Inflammatory macrophage treated with lipopolysaccharide for 4 hours (primary cell): ENCODE results near the gene ATP5F1E.
A peak's percentile ranks its signal among the peaks of the same experiment; 100 is the strongest.
"Not testable (repeated sequence)": the region's sequence is repeated elsewhere in the genome, so short reads cannot be mapped to it uniquely, and the experiment has no call there.

Experiments used
- DNase-seq: peaks from one replicate; pipeline ENCODE4 v3.0.0-alpha.2; 2020

Gene ATP5F1E

GRCh38 chr20:59042796-59043631 lies 10.9 kb upstream of the ATP5F1E start:
- peak; percentile 97 for DNase-seq

- DNase-seq = peak; percentile 20
These were observed 10.1 kb upstream of the ATP5F1E start, which contains the start of gene PRELID3B for GRCh38 chr20:59042151-59042795. PRELID3B (minus strand) TSS chr20:59042786; CDS start chr20:59042730, 56 bp downstream.

GRCh38 chr20:59041487-59041886 lies 9.4 kb upstream of the ATP5F1E start:
- not testable (repeated sequence) for DNase-seq

- DNase-seq = no peak
These were observed 8.5 kb upstream of the ATP5F1E start for GRCh38 chr20:59040667-59041066.

GRCh38 chr20:59039233-59039632 lies 7.1 kb upstream of the ATP5F1E start:
- peak; percentile 42 for DNase-seq

- no peak for DNase-seq
These were observed 5.3 kb upstream of the ATP5F1E start for GRCh38 chr20:59037386-59037785.

GRCh38 chr20:59035381-59035780 lies 3.2 kb upstream of the ATP5F1E start:
- no peak for DNase-seq

GRCh38 chr20:59033616-59034165 lies 1.6 kb upstream of the ATP5F1E start:
- no peak for DNase-seq

- DNase-seq = no peak
These were observed 958 bp upstream of the ATP5F1E start for GRCh38 chr20:59033093-59033492.

- DNase-seq = no peak
These were observed 551 bp upstream of the ATP5F1E start for GRCh38 chr20:59032713-59033059.

- no peak for DNase-seq
These were observed 542 bp downstream of the ATP5F1E start for GRCh38 chr20:59031564-59032022.

- no peak for DNase-seq
These were observed 1.1 kb downstream of the ATP5F1E start for GRCh38 chr20:59030911-59031563.

GRCh38 chr20:59028812-59029211 lies 3.3 kb downstream of the ATP5F1E start:
- no peak for DNase-seq

- DNase-seq = peak; percentile 29
These were observed 4.3 kb downstream of the ATP5F1E start for GRCh38 chr20:59027741-59028320.

GRCh38 chr20:59026904-59027740 lies 5.0 kb downstream of the ATP5F1E start:
- no peak for DNase-seq

- no peak for DNase-seq
These were observed 6.6 kb downstream of the ATP5F1E start for GRCh38 chr20:59025511-59025910.

GRCh38 chr20:59025086-59025485 lies 7.0 kb downstream of the ATP5F1E start:
- DNase-seq = no peak

- no peak for DNase-seq
These were observed 8.0 kb downstream of the ATP5F1E start for GRCh38 chr20:59024111-59024530.

GRCh38 chr20:59023616-59024015 lies 8.5 kb downstream of the ATP5F1E start:
- no peak for DNase-seq

GRCh38 chr20:59022754-59023153 lies 9.4 kb downstream of the ATP5F1E start:
- no peak for DNase-seq

- no peak for DNase-seq
These were observed 11.1 kb downstream of the ATP5F1E start for GRCh38 chr20:59020938-59021551.

- DNase-seq = no peak
These were observed 12.9 kb downstream of the ATP5F1E start, which contains the start of gene TUBB1 for GRCh38 chr20:59019217-59019616. TUBB1 (plus strand) TSS chr20:59019429; CDS start chr20:59019523, 94 bp downstream.
